Measurements from ENCODE around the gene RPS25. TPM values are rescaled to one million over a fixed set of nuclear protein-coding genes. Genes with fewer than 3 reads are reported as not detected.

RPS25 gene
- polyA plus RNA-seq, 1 donor from 2014 or later, result 1,728 TPM

DNA sequence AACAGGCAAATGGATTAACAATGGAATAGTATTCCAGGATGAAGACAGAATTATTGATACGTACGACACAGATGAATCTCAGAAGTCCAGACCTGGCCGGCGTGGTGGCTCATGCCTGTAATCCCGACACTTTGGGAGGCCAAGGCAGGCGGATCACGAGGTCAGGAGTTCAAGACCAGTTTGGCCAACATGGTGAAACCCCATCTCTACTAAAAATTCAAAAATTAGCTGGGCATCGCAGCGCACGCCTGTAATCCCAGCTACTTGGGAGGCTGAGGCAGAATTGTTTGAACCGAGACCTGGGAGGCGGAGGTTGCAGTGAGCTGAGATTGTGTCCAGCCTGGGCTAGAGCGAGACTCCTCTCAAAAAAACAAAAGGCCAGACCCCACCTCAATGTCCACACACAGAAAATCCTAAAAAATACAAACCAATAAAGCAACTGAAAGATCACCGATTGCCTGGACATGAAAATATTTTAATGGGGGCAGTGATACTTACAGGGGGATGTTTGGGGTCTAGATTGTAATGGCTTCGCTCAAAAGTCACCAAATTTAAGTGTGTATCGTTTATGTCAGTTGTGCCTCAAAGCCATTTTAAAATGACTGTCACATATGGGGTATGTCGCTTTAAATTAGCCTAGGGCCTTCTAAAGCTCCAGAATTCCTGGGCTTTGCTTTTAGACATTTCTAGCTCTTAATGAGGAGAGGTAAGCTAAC, 3.8 kb downstream of the RPS25 start:
- Histone ChIP-seq H3K27me3 (ENCODE audit: insufficient read depth, low read depth, low read length) (no peaks in the 10 kb centered on the region), H3K4me3 (ENCODE audit: low read length) (no peak overlapping the region), H2AFZ (ENCODE audit: low read depth, low read length) (no peak overlapping the region), H3K4me2 (ENCODE audit: low read length) (no peak overlapping the region), H3K27ac (ENCODE audit: low read length) (no peak overlapping the region), H4K20me1 (ENCODE audit: insufficient read depth) (no peaks in the 10 kb centered on the region), H3K36me3 (ENCODE audit: insufficient read depth, low read length) (peaks cover 12% of the 10 kb centered on the region), H3K79me2 (replicated peaks; ENCODE audit: insufficient read depth, low read length) (peaks cover 28% of the 10 kb centered on the region), H3K9me3 (ENCODE audit: low read length) (no peaks in the 10 kb centered on the region), H3F3A (ENCODE audit: insufficient read depth, low read length, poor library complexity, severe bottlenecking) (no peaks in the 10 kb centered on the region), H3K9ac (ENCODE audit: low read length) (no peak overlapping the region), H3K9me2 (ENCODE audit: insufficient read depth, low read length) (no peaks in the 10 kb centered on the region)
- TF ChIP-seq EP300 (conservative IDR thresholded peaks at IDR 0.05; ENCODE audit: poor library complexity, severe bottlenecking) (no peak), POLR2AphosphoS5 (IDR thresholded peaks at IDR 0.05) (no peak), RAD21 (conservative IDR thresholded peaks at IDR 0.05) (no peak), MXI1 (conservative IDR thresholded peaks at IDR 0.05; ENCODE audit: poor library complexity, severe bottlenecking) (no peak), TAF1 (IDR thresholded peaks at IDR 0.05; ENCODE audit: low read depth) (no peak), EZH2 (IDR thresholded peaks at IDR 0.05; ENCODE audit: borderline replicate concordance, insufficient read depth, low read length, poor library complexity, severe bottlenecking) (no peak)
- TF ChIP-seq, protein P1, sequence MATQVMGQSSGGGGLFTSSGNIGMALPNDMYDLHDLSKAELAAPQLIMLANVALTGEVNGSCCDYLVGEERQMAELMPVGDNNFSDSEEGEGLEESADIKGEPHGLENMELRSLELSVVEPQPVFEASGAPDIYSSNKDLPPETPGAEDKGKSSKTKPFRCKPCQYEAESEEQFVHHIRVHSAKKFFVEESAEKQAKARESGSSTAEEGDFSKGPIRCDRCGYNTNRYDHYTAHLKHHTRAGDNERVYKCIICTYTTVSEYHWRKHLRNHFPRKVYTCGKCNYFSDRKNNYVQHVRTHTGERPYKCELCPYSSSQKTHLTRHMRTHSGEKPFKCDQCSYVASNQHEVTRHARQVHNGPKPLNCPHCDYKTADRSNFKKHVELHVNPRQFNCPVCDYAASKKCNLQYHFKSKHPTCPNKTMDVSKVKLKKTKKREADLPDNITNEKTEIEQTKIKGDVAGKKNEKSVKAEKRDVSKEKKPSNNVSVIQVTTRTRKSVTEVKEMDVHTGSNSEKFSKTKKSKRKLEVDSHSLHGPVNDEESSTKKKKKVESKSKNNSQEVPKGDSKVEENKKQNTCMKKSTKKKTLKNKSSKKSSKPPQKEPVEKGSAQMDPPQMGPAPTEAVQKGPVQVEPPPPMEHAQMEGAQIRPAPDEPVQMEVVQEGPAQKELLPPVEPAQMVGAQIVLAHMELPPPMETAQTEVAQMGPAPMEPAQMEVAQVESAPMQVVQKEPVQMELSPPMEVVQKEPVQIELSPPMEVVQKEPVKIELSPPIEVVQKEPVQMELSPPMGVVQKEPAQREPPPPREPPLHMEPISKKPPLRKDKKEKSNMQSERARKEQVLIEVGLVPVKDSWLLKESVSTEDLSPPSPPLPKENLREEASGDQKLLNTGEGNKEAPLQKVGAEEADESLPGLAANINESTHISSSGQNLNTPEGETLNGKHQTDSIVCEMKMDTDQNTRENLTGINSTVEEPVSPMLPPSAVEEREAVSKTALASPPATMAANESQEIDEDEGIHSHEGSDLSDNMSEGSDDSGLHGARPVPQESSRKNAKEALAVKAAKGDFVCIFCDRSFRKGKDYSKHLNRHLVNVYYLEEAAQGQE (IDR thresholded peaks at IDR 0.05; ENCODE audit: borderline replicate concordance), result no peak
- TF ChIP-seq, protein P2, sequence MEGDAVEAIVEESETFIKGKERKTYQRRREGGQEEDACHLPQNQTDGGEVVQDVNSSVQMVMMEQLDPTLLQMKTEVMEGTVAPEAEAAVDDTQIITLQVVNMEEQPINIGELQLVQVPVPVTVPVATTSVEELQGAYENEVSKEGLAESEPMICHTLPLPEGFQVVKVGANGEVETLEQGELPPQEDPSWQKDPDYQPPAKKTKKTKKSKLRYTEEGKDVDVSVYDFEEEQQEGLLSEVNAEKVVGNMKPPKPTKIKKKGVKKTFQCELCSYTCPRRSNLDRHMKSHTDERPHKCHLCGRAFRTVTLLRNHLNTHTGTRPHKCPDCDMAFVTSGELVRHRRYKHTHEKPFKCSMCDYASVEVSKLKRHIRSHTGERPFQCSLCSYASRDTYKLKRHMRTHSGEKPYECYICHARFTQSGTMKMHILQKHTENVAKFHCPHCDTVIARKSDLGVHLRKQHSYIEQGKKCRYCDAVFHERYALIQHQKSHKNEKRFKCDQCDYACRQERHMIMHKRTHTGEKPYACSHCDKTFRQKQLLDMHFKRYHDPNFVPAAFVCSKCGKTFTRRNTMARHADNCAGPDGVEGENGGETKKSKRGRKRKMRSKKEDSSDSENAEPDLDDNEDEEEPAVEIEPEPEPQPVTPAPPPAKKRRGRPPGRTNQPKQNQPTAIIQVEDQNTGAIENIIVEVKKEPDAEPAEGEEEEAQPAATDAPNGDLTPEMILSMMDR (IDR thresholded peaks at IDR 0.05; ENCODE audit: poor library complexity, severe bottlenecking), result no peak

DNA sequence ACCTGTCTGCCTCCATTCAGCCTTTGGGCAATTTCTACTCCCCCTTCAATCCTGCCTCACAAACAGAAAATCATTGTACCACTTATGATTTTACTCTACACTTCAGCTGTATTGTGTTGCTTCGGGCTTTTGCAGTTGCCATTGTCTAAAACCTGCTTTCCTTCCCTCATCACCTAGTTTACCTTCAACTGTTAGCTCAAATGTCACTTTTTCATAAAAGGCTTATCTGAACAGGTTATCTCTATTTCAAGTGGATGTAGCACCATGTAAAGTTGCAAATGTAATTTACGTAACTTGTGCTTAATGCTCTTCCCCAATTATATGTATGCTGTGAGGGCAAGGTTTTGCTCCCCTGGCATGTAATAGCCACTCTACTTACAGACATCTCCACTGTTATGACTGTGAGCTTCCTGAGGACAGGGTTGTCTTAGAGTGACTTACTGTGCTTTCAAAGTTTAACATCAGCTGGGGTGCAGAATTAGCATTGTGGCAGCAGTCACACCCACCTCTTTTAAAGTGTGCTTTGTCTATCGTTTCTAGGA, 5.4 kb downstream of the RPS25 start:
- Histone ChIP-seq H4K20me1 (ENCODE audit: insufficient read depth) (no peaks in the 10 kb centered on the region), H3K27me3 (ENCODE audit: insufficient read depth, low read depth, low read length) (no peaks in the 10 kb centered on the region), H3K9ac (ENCODE audit: low read length) (no peak overlapping the region), H3K36me3 (ENCODE audit: insufficient read depth, low read length) (peaks cover 12% of the 10 kb centered on the region), H3K9me3 (ENCODE audit: low read length) (no peaks in the 10 kb centered on the region), H3K27ac (ENCODE audit: low read length) (no peak overlapping the region), H3F3A (ENCODE audit: insufficient read depth, low read length, poor library complexity, severe bottlenecking) (no peaks in the 10 kb centered on the region), H2AFZ (ENCODE audit: low read depth, low read length) (no peak overlapping the region), H3K4me3 (ENCODE audit: low read length) (no peak overlapping the region), H3K79me2 (replicated peaks; ENCODE audit: insufficient read depth, low read length) (peaks cover 24% of the 10 kb centered on the region), H3K4me2 (ENCODE audit: low read length) (no peak overlapping the region), H3K9me2 (ENCODE audit: insufficient read depth, low read length) (no peaks in the 10 kb centered on the region)
- TF ChIP-seq SMC3 (conservative IDR thresholded peaks at IDR 0.05; ENCODE audit: poor library complexity) (no peak), POLR2AphosphoS5 (IDR thresholded peaks at IDR 0.05) (no peak), MXI1 (conservative IDR thresholded peaks at IDR 0.05; ENCODE audit: poor library complexity, severe bottlenecking) (no peak), EP300 (conservative IDR thresholded peaks at IDR 0.05; ENCODE audit: poor library complexity, severe bottlenecking) (no peak), RAD21 (conservative IDR thresholded peaks at IDR 0.05) (no peak), TAF1 (IDR thresholded peaks at IDR 0.05; ENCODE audit: low read depth) (no peak), EZH2 (IDR thresholded peaks at IDR 0.05; ENCODE audit: borderline replicate concordance, insufficient read depth, low read length, poor library complexity, severe bottlenecking) (no peak)
- TF ChIP-seq, protein P2 (IDR thresholded peaks at IDR 0.05; ENCODE audit: poor library complexity, severe bottlenecking), result no peak
- TF ChIP-seq, protein P1 (IDR thresholded peaks at IDR 0.05; ENCODE audit: borderline replicate concordance), result no peak

All from neural cell (in vitro differentiated cells).